Astrocyte (in vitro differentiated cells and primary cell): ENCODE data around the gene ARHGAP26. TPM values are rescaled to one million over a fixed set of nuclear protein-coding genes. Genes with fewer than 3 reads are reported as not detected.

Source experiments
- DNase-seq: peaks from one replicate; pipeline ENCODE4 v3.0.0-alpha.2; 2010; ENCODE audit warnings: low read depth
- FAIRE-seq: peaks from 2 replicates; lab custom pipeline; 2011; peaks lifted over from hg19 to GRCh38; lab: Jason Lieb, UNC
- H2AFZ ChIP-seq: 2 replicates; pipeline ENCODE4 v1.6.0; 2012; ENCODE audit warnings: low read depth, low read length, inconsistent platforms
- H3K27ac ChIP-seq: 2 replicates; pipeline ENCODE4 v1.5.1; 2011; ENCODE audit warnings: low read depth, low read length, inconsistent platforms
- H3K27me3 ChIP-seq: 2 replicates; pipeline ENCODE4 v1.6.0; 2011; ENCODE audit warnings: low read length, inconsistent platforms; ENCODE audit not compliant: insufficient read depth
- H3K36me3 ChIP-seq: 2 replicates; pipeline ENCODE4 v1.5.1; 2011; ENCODE audit warnings: low read length, inconsistent platforms; ENCODE audit not compliant: insufficient read depth
- H3K4me1 ChIP-seq: 2 replicates; pipeline ENCODE4 v1.5.1; 2011; ENCODE audit warnings: low read length, inconsistent platforms; ENCODE audit not compliant: insufficient read depth
- H3K4me2 ChIP-seq: 2 replicates; pipeline ENCODE4 v1.6.0; 2012; ENCODE audit warnings: low read length, inconsistent platforms
- H3K4me3 ChIP-seq: 2 replicates; pipeline ENCODE4 v1.5.1; 2011; ENCODE audit warnings: low read depth, mild to moderate bottlenecking, low read length, inconsistent platforms; ENCODE audit not compliant: insufficient read depth
- H3K79me2 ChIP-seq: 2 replicates; pipeline ENCODE4 v1.6.0; 2012; ENCODE audit warnings: mild to moderate bottlenecking, low read length, inconsistent platforms; ENCODE audit not compliant: insufficient read depth
- H3K9ac ChIP-seq: 2 replicates; pipeline ENCODE4 v1.6.0; 2012; ENCODE audit warnings: mild to moderate bottlenecking, low read length, inconsistent platforms
- H3K9me3 ChIP-seq: 2 replicates; pipeline ENCODE4 v1.5.1; 2012; ENCODE audit warnings: low read depth, mild to moderate bottlenecking, low read length, inconsistent platforms; ENCODE audit not compliant: insufficient read depth
- H4K20me1 ChIP-seq: 2 replicates; pipeline ENCODE4 v1.6.0; 2012; ENCODE audit warnings: low read length, inconsistent platforms; ENCODE audit not compliant: insufficient read depth
- H3K27ac Mint-ChIP-seq: one replicate; pipeline ENCODE4 v1.8.0; 2021; ENCODE audit warnings: mild to moderate bottlenecking, mixed read lengths; ENCODE audit not compliant: unreplicated experiment
- H3K27me3 Mint-ChIP-seq: one replicate; pipeline ENCODE4 v1.8.0; 2021; ENCODE audit warnings: low read depth, mixed read lengths; ENCODE audit not compliant: unreplicated experiment
- H3K36me3 Mint-ChIP-seq: one replicate; pipeline ENCODE4 v1.8.0; 2021; ENCODE audit warnings: low read depth, mixed read lengths; ENCODE audit not compliant: unreplicated experiment
- H3K4me1 Mint-ChIP-seq: one replicate; pipeline ENCODE4 v1.8.0; 2021; ENCODE audit warnings: low read depth, mixed read lengths; ENCODE audit not compliant: unreplicated experiment
- H3K4me3 Mint-ChIP-seq: one replicate; pipeline ENCODE4 v1.8.0; 2021; ENCODE audit warnings: mild to moderate bottlenecking, moderate library complexity, mixed read lengths; ENCODE audit not compliant: unreplicated experiment
- H3K9me3 Mint-ChIP-seq: one replicate; pipeline ENCODE4 v1.8.0; 2021; ENCODE audit warnings: mild to moderate bottlenecking, mixed read lengths; ENCODE audit not compliant: unreplicated experiment
- EZH2 ChIP-seq: IDR thresholded peaks from 2 replicates; pipeline ENCODE4 v1.6.1; 2012; ENCODE audit warnings: mild to moderate bottlenecking, low read length, inconsistent platforms; ENCODE audit not compliant: insufficient read depth
- total RNA-seq: library from RNA; stranded (reverse); gene quantifications from 2 replicates; pipeline ENCODE4 v1.2.1, GENCODE V29; 2021
- TF ChIP-seq, protein P1 (sequence below): IDR thresholded peaks from 2 replicates; pipeline ENCODE4 v1.5.1; 2011; ENCODE audit warnings: low read depth, mild to moderate bottlenecking, inconsistent platforms, low read length, moderate library complexity; ENCODE audit not compliant: insufficient read depth

Gene ARHGAP26
- total RNA-seq, 1 donor from 2014 or later: 5.6 TPM

DNA sequence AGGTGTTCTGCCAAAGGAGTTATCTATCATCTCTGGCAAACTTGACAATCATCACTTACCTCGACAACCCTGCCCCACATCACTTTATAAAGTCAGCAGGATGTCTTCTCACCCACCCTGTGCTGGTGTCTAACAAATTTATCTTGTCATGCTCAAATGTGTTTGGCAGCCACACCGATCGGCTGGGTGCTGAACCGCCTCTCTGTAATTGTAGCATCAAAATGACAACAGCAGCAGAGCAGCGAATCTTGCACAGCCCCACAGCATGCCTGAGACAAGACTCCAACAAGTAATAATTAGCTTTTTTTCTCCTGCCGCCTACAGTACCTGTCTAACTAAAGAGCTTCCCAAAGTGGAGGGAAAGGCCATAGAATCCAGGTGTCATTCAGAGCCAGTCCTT is 457.1 kb downstream of the ARHGAP26 start:
- peaks cover 29% of the 10 kb centered on the region for H3K4me1 Mint-ChIP-seq
- Histone ChIP-seq H3K27ac (no peak overlapping the region), H3K4me1 (peaks cover 7% of the 10 kb centered on the region), H3K9ac (no peak overlapping the region), H3K79me2 (no peaks in the 10 kb centered on the region), H2AFZ (no peak overlapping the region), H3K4me3 (no peak overlapping the region), H3K9me3 (no peaks in the 10 kb centered on the region), H4K20me1 (no peaks in the 10 kb centered on the region), H3K36me3 (no peaks in the 10 kb centered on the region), H3K27me3 (no peaks in the 10 kb centered on the region), H3K4me2 (no peak overlapping the region)
- peaks cover 3% of the 10 kb centered on the region for H3K9me3 Mint-ChIP-seq
- peaks cover 3% of the 10 kb centered on the region for H3K27me3 Mint-ChIP-seq
- no peak overlapping the region for H3K4me3 Mint-ChIP-seq
- DNase-seq (no peak), FAIRE-seq (no peak)
- H3K36me3 Mint-ChIP-seq: peaks cover 2% of the 10 kb centered on the region
- no peak overlapping the region for H3K27ac Mint-ChIP-seq
- TF ChIP-seq, protein P1, sequence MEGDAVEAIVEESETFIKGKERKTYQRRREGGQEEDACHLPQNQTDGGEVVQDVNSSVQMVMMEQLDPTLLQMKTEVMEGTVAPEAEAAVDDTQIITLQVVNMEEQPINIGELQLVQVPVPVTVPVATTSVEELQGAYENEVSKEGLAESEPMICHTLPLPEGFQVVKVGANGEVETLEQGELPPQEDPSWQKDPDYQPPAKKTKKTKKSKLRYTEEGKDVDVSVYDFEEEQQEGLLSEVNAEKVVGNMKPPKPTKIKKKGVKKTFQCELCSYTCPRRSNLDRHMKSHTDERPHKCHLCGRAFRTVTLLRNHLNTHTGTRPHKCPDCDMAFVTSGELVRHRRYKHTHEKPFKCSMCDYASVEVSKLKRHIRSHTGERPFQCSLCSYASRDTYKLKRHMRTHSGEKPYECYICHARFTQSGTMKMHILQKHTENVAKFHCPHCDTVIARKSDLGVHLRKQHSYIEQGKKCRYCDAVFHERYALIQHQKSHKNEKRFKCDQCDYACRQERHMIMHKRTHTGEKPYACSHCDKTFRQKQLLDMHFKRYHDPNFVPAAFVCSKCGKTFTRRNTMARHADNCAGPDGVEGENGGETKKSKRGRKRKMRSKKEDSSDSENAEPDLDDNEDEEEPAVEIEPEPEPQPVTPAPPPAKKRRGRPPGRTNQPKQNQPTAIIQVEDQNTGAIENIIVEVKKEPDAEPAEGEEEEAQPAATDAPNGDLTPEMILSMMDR: no peak
- TF ChIP-seq EZH2: no peak

DNA sequence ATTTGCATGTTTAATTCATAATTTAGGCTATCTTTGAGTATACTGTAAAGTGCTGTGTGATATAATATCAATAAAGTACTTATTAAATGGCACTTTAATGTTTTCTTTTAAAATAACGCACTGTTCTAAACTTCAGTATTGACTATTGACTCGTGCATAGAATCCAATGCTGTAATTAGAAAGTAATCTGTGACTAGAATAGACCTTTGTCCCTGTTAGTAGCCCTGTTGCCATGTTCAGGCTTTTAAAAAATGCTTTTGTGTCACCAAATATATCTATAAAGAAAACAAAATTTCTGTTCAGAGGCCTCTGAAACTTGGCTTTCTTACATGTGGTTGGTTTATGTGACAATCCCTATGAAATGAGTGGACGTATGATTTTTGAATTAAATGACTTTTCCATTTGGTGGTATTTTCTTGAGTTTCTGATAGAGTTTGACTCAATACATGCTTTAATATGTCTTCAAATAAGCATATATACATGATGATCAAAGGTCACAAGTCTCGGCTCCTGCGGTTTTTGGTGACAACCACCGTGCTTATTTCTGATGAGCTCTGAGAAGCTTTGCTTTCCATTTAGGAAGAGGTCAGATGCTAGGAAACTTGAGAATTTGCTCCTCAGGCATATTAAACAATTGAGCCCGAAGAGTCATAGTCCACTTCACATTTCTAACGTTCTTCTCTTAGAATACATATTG is 458.6 kb downstream of the ARHGAP26 start:
- no peaks in the 10 kb centered on the region for H3K36me3 ChIP-seq
- no peaks in the 10 kb centered on the region for H3K36me3 Mint-ChIP-seq
- no peaks in the 10 kb centered on the region for H3K27me3 ChIP-seq
- H3K9ac ChIP-seq: no peak overlapping the region
- H3K4me1 Mint-ChIP-seq: peaks cover 25% of the 10 kb centered on the region
- no peak overlapping the region for H3K4me3 ChIP-seq
- no peak for DNase-seq
- no peak overlapping the region for H2AFZ ChIP-seq
- peaks cover 3% of the 10 kb centered on the region for H3K27me3 Mint-ChIP-seq
- H3K27ac Mint-ChIP-seq: no peak overlapping the region
- H3K4me3 Mint-ChIP-seq: no peak overlapping the region
- FAIRE-seq: peak; percentile 47
- H4K20me1 ChIP-seq: no peaks in the 10 kb centered on the region
- peaks cover 7% of the 10 kb centered on the region for H3K4me1 ChIP-seq
- peaks cover 3% of the 10 kb centered on the region for H3K9me3 Mint-ChIP-seq
- TF ChIP-seq, protein P1: no peak
- no peak for TF ChIP-seq EZH2
- H3K4me2 ChIP-seq: no peak overlapping the region
- no peaks in the 10 kb centered on the region for H3K79me2 ChIP-seq
- H3K9me3 ChIP-seq: no peaks in the 10 kb centered on the region
- no peak overlapping the region for H3K27ac ChIP-seq

DNA sequence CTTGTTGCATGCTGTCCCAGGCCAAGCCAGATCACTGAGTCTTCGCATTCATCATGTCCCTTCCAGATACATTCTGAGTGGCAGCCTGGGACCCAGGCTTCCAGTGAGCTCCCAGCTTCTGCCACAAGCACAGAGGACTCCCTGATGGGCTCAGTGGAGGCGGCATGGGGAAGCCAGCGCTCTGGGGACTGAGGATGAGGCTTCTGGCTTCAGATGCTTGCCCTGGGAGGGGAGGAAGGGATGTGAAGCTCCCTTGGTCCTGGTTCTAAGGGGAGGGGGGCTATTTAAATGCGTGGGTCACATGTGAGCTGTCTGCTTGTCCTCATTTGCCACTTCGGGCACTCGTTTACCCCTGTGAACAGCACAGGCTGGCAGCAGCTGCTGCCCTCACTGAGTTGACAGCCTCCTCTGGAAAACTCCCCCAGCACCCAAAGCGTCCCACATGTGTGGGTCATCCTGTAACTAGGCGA is 459.3 kb downstream of the ARHGAP26 start:
- FAIRE-seq (no peak), DNase-seq (no peak)
- Histone ChIP-seq H3K4me2 (no peak overlapping the region), H3K79me2 (no peaks in the 10 kb centered on the region), H3K27me3 (no peaks in the 10 kb centered on the region), H4K20me1 (no peaks in the 10 kb centered on the region), H3K4me3 (no peak overlapping the region), H3K9ac (no peak overlapping the region), H3K4me1 (peaks cover 7% of the 10 kb centered on the region), H2AFZ (no peak overlapping the region), H3K36me3 (no peaks in the 10 kb centered on the region), H3K9me3 (no peaks in the 10 kb centered on the region), H3K27ac (no peak overlapping the region)
- H3K27ac Mint-ChIP-seq: no peak overlapping the region
- H3K4me1 Mint-ChIP-seq: peaks cover 25% of the 10 kb centered on the region
- no peaks in the 10 kb centered on the region for H3K36me3 Mint-ChIP-seq
- peaks cover 3% of the 10 kb centered on the region for H3K27me3 Mint-ChIP-seq
- H3K9me3 Mint-ChIP-seq: peaks cover 3% of the 10 kb centered on the region
- no peak overlapping the region for H3K4me3 Mint-ChIP-seq
- TF ChIP-seq EZH2: no peak
- TF ChIP-seq, protein P1: no peak
